ENCODE results near the gene PODN.

PODN gene, protein sequence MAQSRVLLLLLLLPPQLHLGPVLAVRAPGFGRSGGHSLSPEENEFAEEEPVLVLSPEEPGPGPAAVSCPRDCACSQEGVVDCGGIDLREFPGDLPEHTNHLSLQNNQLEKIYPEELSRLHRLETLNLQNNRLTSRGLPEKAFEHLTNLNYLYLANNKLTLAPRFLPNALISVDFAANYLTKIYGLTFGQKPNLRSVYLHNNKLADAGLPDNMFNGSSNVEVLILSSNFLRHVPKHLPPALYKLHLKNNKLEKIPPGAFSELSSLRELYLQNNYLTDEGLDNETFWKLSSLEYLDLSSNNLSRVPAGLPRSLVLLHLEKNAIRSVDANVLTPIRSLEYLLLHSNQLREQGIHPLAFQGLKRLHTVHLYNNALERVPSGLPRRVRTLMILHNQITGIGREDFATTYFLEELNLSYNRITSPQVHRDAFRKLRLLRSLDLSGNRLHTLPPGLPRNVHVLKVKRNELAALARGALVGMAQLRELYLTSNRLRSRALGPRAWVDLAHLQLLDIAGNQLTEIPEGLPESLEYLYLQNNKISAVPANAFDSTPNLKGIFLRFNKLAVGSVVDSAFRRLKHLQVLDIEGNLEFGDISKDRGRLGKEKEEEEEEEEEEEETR

DNA sequence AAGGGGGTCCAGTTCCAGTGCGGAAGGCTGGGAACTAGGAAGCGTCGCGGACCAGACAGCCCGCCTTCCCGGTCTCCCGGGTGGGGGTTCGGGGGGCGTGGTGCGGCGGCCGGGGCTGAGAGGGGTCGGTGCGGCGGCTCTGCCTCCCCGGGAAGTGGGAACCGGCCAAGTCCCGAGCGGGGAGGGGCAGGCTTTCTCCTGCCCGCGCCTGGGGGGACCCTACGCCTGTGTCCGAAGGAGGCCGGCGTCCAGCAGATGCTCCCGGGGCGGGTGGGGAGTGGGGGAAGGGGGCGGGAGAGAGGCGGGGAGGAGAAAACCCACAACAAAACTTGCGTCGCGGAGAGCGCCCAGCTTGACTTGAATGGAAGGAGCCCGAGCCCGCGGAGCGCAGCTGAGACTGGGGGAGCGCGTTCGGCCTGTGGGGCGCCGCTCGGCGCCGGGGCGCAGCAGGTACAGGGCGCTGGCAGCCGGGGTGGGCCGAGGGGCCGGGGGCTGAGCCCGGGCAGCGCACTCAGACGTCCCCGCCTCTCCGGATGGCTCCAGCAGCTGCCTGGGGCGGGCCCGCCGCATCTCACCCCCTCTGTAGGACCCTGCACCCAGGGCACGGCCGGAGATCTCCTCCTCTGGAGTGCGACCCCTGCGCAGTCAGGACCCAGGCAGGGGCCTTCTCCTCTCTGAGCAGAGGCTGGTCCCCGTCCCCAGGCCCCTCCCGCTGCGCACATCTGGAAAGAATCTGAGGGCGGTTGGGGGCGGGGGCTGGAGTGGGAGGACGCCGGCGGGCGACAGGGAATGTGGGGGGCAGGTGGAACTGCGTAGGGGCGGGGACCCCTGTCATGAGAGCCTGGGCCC is at the start of gene PODN:
TSS of gene PODN (plus strand) at position 355 of the 849 bp plus-strand sequence. CDS start 7,643 bp downstream, outside the sequence.
- DNase-seq, result peak; percentile 9

DNA sequence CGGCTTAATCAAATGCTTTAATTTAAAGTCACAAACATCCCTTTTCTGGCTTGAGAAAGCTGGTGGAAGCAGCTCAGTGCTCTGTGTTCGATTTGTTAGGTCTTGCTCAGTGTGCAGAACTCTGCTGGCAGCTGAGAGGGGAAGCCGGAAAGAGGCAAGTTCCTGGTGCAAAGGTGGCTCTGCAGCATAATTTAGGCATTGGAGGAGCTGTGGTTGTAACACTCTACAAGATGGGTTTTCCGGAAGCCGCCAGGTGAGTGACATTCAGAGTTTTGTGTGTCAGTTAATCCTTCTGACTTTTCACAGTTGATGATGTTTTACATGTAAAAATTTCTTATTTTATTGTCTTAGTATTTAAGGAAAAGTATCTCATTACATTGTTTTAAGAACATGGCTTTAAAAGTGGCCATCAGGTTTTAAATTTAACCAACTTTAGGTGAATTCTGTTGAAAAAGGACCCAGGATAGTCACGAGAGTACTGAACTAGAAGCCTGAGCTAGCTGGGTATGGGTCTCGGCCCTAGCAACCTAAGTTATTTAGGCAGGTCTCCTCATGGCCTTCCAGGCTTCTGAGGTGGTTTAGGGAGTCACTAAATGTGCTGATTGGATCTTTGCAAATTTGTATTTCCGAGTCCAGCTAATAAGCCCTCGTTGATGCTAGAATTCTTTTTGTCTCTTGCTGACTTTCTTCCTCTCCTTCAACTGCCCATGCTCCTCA is 47.1 kb upstream of the PODN start:
- peak; percentile 90 for DNase-seq

DNA sequence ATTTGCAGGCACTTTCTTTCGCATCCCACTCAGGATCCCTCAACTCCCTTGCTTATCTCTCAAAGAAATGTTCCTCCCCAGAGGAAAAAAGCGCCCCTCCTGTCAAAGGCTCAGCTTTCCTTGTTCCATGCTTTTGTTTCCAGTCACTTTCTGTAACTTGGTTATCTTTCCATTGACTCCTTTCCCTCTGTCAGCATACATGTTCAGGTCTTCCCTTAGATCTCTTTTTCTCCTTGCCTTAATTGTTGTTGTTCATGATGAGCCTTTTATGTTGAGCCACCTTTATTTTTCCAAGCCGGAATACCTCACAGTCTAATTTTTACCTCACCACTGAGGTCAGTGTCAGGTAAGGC is 46.5 kb upstream of the PODN start:
- DNase-seq, result no peak

DNA sequence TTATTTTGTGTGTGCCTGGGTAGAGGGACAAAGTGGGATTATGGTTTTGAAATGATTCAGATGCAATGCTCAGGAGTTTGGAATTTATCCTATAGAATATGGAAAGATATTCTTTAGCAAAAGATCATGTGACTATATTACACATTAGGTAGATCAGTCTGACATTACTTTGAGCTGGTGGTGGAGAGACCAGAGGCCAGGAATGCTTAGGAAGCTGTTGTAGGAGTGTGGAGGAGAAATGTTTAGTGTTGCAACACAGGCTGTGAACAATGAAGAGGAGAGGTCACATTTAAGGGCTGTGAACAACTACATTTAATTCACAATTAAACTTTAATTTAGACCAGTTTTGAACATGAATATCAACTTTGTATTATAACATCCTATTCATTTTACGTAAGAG is 45.3 kb upstream of the PODN start:
- DNase-seq, result no peak

DNA sequence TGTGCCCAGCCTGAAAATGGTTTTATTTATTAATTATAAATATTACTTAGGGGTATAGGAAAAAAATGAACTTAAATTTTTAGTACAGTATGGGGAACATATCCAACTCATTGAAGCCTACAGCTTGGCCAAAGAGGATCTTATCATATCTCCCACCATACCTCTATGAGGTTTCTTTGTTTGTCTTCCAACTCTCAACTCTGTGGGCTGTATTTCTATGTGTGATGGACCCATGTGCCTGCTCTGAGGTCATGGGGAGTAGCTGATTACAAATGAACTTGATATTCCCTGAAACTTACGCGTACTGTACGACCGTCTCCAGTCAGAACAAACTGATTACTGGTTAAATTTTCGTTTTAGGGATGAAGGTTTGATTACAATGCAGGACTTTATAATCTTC is 41.4 kb upstream of the PODN start:
- DNase-seq, result no peak

DNA sequence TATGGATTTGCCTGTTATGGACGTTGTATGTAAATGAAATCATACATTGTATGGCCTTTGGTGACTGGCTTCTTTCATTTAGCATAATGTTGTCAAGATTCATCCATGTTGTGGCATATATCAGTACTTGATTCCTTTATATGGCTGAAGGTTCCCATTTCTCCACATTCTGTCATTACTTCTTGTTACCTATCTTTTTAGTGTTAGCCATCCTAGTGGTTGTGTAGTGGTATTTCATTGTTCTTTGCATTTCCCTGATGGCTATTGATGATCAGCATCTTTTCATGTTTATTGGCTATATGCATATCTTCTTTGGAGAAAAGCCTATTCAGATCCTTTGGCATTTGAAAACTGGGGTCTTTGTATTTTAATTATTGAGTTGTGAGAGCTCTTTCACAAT is 39.8 kb upstream of the PODN start:
- DNase-seq, result no peak

DNA sequence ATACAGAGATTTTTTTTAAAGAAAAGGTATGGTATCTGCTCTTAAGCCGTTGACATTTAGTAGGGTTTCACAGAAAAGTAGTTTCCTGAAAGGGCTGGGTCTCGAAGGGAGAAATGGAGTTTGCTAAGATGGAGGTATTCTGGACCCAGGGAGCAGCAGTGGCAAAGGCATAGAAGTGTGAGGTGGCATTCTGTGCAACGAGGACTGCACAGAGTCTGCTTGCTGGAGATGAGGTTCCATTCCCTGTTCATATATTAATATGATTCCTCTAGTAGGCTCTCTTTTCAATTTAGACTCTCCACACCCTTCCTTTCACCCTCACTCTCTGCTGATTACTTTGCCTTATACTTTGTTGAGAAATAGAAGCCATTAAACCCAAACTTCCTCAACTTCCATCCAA is 38.5 kb upstream of the PODN start:
- DNase-seq, result no peak

DNA sequence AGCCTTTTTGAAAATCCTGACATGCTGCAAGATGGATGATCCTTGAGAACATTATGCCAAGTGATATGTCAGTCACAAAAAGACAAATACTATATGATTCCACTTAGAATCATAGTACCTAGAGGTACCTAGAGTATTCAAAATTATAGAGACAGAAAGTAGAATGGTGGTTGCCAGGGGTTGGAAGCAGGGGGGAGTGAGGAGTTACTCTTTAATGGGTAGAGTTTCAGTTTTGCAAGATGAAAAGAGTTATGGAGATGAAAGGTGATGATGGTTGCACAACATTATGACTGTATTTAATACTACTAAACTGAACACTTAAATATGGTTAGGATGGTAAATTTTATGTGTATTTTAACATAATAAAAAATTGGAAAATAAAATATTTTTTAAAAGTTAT is 37.9 kb upstream of the PODN start:
- DNase-seq, result no peak

DNA sequence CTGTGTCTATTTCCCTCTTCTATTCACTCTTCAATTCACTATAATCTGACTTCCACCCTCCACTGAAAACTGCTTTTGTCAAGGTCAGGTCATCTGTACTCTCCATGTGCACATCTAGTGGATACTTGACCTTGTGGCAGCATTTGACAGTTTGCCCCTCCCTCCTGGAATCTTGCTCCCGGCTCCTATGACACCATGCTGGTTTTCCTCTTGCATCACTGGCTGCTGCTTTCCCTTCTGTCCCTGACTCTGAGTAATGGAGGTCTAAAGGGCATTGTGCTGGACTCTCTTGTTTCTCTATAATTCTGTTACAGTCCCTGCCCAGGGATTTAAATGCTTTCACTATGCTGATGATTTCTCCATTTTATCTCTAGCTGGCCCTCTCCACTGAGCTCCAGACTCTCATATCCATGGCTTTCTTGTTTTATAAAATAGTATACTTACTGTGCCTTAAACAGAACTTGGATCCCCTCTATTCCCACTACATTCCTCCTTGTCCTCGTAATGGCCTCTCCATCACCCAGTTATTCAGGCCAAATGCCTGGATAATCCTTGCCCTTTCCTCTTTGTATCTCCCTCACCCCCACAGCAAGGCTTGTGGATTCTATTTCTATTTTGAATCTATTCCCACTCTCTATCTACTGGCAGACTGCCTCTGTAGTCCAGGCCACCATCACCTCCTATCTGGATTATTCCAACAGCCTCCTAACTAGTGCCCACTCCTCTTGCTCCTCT is 36.8 kb upstream of the PODN start:
- no peak for DNase-seq

DNA sequence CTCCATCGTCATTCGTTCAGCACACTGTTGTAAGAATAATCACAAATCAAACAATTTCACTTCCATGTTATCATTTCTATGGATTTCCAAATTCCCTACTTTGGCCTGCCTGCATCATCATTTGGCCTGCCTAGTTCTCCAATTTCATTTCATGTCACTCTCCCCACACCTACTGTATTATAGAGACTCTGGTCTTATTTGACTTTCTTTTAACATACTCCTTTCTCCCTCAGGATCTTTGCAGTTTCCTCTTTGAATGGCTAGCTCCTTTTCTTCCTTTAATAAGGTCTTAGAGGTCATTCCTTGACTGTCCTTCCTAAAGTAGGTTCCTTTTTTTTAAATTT is 36.3 kb upstream of the PODN start:
- no peak for DNase-seq

DNA sequence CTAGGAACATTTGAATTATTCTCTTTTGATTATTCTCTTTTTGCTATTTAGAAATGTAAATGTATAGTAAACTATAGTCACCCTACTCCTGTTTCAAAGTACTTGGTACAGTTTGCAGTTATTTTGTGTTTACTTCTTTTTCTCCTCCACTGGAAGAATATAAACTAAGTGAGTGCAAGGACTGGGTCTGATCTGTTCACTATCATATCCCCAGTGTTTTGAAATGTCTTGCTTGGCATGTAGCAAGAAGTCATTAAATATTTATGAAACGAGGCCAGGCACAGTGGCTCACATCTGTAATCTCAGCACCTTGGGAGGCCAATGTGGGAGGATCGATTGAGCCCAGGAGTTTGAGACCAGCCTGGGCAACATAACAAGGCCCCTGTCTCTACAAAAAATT is 35.8 kb upstream of the PODN start:
- no peak for DNase-seq

DNA sequence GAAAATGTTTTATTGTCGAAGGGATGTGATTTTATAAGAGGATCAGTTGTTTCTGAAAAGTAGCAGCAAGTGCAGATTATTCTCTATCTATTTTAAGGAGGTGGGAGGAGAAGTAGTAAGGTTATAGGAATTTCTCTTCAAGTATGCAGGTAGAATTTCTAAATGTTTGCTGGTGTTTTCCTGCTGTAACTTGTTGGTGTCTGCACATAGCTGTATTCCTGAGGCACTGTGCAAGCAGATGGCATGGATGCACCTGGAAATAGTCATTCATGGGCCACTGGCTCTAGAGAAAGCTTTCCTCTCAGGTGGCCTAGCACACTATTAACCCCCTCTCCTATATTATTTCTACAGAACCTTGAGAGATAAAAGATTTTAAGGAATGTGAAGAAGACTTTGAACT is 30.3 kb upstream of the PODN start:
- no peak for DNase-seq

DNA sequence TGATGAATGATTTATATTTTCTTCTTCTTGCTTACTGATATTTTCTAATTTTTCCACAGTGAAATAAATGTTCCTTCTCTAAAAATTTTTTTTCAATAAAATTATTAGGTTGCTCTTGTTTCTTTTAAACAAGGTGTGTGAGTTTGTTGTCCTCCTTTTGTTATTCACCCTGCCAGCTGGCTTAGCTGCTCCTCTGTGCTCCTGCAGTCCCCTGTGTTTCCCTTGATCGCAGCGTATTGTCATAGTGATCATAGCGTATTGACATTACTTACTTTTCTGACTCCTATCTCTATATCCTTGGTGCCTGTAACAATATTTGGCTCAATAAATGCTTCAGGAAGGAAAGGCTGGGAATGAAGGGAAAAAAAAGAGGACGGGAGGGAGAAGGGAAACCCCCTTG is 24.9 kb upstream of the PODN start:
- no peak for DNase-seq

DNA sequence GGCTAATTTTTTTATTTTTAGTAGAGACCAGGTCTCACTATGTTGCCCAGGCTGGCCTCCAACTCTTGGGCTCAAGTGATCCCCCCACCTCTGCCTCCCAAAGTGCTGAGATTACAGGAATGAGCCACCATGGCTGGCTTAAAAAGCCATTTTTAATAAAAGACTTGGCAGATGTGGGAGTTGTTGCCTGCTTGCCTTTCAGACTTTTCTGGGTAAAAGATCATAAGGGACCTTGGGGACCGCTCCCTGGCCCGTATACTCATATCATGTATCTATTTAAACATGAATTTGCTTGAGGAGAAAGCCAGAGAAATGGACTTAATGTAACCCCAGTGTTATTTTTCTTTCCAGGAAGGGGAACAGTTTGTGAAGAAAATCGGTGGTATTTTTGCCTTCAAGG is 23.4 kb upstream of the PODN start:
- DNase-seq, result no peak

DNA sequence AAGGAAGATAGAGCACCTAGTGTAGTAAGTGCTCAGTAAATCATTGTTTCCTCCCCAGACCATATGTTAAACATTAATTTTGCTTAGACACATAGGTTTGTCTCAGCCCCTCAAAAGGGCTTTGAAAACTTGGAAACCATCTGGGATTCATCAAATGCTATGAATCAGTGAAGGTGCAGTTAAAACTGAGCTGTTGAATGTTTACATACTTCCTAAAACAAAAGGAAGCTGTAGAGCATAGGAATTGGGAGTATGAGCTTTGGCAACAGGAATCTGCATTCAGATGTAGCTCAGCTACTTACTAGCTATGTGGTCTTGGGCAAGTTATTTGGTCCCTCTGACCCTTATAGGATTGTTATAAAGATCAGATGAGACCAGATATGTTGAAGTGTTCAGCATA is 18.7 kb upstream of the PODN start:
- DNase-seq, result no peak

DNA sequence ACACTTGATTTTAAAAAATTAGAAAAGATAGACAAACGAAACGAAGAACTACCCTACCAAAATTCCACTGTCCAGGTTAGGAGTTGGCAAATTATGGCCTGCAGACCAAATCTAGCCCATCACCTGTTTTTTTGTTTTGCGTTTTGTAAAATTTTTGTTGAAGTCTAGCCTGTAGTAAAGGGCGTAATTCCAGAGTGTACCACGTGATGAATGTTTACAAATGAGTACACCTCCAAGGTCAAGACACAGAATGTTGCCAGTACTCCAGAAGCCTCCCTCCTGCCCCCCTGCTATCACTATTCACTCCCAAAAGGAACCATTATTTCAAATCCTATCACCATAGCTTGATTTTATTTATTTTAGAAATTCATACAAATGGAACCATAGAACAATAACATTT is 17.1 kb upstream of the PODN start:
- DNase-seq, result no peak

DNA sequence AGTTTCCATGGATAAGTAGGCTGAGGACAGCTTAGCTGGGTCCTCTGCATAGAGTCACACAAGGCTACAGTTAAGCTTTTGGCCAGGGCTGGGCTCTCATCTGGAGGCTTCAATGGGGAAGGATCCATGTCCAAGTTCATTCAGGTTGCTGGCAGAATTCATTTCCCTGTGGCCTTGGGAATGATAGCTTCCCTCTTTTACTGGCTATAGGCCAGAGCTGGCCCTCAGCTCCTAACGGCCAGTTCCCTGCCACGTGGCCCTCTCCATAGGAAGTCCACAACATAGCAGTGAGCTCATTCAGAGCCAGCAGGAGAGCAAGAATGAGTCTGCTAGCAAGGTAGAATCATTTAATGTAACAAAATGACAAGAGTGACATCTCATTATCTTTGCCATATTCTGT is 15.1 kb upstream of the PODN start:
- DNase-seq, result no peak

DNA sequence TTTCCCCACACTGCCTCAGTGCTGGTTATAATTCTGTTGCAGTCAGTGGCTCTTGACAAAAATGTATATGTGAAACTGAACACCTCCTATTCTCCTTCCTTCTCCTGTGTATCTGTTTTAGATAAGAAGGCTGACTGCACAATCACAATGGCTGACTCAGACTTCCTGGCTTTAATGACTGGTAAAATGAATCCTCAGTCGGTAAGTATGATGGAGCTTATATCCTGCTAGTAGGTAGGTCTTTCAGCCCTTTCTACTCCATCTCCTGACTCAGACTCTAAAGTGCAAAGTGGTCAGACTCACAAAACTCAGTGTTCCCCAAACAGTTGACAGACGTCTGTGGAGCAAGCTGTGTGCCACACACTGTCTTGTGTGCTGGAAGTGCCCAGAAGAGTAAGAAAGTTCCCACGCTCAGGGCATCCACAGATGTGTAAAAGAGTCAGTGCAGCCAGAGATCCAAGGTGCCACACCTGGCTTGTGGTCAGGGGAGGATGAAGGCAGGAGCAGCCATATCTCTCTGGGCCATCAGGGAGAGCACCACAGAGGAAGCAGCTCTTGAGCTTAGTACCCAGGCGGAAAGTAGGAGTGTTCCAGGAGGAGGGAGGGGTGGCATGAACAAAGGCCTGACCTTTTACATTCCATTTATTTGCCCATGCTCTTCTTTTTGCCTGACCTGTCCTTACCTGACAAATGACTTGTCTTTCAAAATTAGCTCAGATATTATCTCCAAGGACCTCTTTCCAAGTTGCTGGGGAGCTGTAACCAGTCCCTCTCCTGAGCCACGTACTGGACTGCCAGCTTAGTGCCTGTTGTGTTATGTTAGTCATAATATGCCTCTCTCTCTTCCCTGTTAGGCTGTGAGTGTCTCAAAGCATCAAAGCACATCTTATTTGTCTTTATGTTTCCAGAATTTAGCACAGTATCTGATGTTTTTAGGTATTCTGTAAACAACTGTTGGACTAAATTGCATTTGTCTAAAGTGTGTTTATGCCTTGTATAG is 14.0 kb upstream of the PODN start:
- DNase-seq, result no peak

DNA sequence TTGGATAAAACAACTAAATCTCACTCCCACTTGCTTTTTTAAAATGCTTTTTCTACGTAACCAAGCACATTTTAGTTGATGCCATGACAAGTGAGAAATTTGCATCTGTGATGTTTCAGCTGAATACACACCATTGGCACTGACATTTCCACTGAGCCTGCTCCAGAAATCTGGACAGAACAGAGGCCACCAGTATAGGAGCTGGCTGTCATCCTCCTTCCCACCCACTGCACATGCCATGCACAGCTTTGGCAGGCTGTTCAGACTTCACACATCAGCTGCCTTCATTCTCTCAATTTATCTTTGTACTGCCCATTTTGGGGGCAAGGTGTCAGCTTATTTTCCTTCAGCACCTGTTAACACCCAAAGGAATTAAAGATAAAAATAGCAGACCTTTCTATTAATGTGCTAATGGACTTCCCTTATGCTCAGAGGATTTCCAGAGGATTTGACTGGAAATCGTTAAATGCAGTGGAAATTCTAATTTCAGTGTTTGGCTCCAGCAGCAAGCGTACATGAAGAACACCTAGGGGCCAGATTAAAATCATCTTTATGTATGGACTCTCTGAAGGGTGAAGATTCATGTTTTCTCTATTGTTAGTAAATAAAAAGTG is 12.9 kb upstream of the PODN start:
- DNase-seq, result no peak

DNA sequence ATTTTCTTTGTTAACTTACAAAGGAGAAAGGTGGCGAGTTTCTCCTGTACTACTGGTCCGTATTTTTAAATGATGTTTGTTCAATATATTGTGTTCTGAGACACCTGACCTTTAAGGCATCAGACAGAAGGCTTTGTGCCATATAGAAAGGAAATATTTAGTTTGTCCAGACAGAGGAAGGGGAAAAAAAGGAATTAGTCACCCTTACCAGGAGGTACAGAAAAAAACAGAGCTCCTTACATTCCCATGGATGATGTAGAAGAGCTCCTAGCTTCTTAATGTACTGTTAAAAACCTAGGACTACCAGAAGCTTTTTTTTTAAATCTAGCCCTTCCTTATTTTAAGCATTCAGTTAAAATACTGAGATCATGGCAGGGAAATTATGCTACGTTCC is 12.4 kb upstream of the PODN start:
- no peak for DNase-seq

DNA sequence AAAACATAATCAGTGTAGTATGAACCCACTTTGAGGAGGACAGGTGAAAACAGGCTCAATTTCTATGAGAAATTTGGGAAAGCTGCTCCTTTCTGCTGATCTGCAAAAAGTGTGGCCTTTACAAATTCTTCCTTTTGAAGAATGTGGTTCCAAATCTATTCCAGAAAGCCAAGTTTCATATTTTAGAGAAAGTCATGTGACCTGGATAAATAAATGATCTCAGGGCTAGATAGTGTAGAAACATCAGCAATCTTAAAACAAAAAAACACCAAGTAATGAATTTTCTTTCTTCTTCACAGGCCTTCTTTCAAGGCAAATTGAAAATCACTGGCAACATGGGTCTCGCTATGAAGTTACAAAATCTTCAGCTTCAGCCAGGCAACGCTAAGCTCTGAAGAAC is 11.7 kb upstream of the PODN start:
- DNase-seq, result no peak

All from CD4-positive, alpha-beta T cell treated with Interleukin-12 subunit alpha and Interleukin-12 subunit beta, for 1 hour (primary cell).